ENCODE results near the gene PSENEN.
"Not testable (repeated sequence)": the region's sequence is repeated elsewhere in the genome, so short reads cannot be mapped to it uniquely, and the experiment has no call there.

The PSENEN gene

DNA sequence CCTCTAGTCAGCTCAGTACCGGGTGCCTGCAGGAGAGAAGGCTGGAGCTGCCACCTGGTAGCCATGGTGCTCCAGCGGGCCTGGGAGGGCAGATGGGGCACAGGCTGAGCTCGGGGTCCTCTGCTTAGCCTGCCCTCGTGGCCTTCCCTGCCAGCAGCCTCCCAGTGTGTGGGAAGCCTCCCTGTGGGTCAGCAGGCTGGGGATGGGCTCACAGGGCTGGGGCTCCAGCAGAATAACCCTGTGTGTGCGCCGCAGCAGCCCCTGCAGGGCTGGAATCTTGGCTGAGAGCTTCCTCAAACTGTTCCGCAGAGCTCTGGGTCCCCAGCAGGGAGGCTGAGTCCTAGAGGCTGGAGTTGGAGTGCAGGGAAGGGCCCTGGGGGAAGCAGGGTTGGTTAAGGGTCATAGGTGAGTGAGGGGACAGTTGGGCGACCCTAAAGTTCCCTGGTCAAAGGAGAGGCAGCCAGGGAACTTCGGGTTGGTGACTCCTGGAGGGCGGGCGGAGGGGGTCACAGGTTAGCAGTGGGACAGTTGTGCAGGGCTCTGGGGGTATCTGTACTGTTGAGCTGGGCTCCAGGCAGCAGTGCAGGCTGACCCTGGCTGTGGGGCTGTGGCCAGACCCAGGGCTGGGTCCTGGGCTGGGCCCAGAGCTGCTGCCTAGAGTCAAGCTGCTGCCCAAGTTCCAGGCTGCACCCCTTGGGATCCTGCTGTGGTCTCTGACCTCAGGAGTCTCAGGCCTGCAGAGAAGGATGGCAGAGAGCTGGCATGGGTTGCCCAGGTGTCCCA, 43.9 kb downstream of the PSENEN start:
- ATAC-seq: no peak
- no peak for DNase-seq

DNA sequence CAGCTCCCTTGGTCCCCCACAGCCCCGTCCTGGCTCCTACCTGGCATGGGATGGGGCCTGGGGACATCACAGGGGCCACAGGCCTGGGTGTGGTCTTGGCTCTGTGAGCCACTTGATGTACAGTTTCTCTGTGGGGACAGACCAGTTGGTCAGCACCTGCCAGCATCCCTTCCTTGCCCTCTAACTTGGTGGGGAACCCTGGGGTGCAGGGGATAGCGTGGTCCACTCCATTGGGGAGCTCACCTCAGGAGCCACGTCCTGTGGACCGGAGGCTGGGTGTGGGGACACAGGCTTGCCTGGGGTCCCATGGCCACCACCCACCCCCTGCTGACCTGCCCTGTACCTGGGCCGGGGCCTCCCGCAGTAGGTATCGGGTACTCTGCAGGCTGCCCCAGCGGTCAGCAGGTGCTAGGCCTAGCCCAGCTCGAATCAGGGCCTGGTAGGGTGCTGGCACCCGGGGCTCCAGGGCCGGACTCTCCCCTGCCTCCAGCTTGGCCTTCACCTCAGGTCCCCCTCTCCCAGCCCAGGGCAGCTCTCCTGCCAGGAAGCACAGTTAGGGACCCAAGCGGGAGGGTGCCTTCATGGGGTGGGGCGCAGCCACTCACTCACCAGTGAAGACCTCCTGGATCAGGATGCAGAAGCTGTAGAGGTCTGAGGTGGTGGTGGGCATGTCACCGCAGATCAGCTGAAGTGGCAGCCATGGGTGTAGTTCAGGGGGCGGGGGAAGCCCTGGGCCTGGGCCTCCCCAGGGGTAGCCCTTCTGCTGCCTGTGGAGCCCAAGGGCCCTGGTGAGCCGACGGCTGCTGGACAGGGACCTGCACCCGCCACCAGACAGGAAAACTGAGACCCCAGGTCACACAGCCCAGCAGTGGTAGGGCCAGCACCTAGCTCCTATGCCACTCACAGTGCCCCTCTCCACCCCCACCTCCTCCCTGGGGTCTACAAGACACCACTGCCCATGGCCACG, 44.8 kb downstream of the PSENEN start:
- ATAC-seq: no peak
- no peak for DNase-seq

GRCh38 chr19:35790981-35791813, 45.7 kb downstream of the PSENEN start:
- DNase-seq: peak; percentile 24
- ATAC-seq: no peak

DNA sequence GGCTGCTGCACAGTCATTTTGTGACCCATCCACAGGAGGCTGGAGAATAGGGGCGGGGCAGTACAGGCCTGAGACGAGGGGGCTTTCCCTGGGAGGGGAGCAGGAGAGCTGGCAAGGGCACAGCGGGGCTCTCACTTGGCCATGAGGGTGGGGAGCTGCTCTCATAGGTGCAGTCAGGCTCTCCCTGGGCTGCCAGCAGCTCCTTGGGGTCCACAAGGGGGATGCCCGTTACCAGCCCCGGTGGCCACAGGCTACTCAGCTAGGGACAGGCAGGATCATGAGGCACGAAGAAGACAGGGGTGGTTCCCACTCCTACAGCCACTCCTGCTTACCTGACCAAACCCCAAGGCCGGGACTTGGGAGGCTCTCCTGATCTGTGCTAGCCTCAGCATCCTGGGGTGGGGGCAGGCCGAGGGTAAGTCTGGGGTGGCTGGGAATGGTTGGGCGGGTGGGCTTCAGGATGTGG, 46.4 kb downstream of the PSENEN start:
- DNase-seq (no peak), ATAC-seq (no peak)

DNA sequence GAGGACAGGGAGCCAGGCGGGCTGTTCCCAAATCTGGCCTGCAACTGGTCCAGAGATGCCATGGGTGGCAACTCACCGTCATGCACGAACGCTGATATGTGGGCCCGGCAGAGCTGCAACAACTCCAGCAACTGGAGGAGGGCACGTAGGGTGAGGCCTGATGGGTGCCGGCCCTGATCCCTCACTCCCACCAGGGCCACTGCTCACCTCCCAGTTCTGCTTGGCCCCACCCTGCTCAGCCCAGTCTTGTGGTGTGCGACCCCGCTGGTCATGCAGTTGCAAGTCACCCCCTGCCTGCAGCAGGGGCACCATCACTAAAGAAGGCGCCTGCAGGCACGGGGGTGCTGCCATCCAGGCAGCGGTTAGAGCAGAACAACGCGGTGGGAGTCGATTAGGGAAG, 46.9 kb downstream of the PSENEN start:
- no peak for DNase-seq
- ATAC-seq: no peak

GRCh38 chr19:35792888-35793287, 47.4 kb downstream of the PSENEN start:
- ATAC-seq (no peak), DNase-seq (no peak)

DNA sequence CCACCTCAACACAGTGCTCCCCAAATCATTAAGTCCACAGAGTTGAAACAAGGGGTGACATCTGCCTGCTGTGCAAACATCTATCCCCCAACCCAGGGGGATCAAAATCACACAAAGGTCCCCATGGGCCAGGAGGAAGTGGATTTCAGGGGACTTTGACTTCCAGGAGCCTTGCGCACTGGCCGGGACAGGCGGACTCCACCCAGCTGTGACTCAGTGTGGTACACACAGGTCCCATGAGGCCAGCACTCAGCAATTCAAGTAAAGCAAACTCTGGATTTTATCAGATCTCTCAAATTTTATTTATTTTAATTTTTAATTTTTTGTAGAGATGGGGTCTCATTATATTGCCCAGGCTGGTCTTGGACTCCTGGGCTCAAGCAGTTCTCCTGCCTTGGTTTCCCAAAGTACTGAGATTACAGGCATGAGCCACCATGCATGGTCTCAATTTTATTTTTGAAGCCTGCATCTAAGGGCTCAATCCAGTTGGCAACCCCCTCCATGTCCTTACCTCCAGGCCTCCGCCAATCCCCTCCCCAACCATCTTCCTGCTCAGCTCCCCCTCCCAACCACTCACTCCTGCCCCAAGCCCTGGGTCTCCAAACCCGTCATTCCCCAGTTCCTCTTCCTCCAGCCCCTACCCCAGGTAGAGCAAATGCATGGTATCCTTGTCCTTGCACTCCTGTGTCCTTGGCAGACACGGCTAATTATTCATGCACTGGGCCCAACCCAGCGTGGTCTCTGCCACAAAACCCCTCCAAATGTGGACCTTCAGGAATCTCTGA, 48.1 kb downstream of the PSENEN start:
- ATAC-seq: no peak

DNA sequence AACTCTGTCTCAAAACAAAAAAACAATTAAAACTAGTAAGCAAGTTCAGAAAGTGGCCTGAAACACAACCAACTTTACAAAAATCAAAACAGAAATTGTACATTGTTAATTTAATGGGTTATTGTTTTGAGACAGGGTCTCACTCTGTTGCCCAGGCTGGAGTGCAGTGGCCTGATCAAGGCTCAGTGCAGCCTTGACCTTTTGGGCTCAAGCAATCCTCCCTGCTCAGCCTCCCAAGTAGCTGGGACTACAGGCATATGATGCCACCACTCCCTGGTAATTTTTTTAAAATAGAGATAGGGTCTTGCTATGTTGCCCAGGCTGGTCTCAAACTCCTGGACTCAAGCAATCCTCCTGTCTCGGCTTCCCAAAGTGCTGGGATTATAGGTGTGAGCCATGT, 50.1 kb downstream of the PSENEN start:
- DNase-seq, ATAC-seq: not testable (repeated sequence)

More for the DNA sequence above, 48.1 kb downstream of the PSENEN start:
- DNase-seq: no peak
